HEK293T (cell line): ENCODE measurements around the gene BAHCC1.
A peak's percentile ranks its signal among the peaks of the same experiment; 100 is the strongest.

Experiments
- CTCF ChIA-PET: fragments of 350-600 bp; formaldehyde crosslinking; extraction: SDS; loops from one replicate; lab custom pipeline; 2021; ENCODE audit warnings: antibody characterized with exemption, inconsistent platforms; lab: Yijun Ruan, JAX
- POLR2A ChIA-PET: fragments of 350-600 bp; formaldehyde crosslinking; extraction: SDS; loops from one replicate; lab custom pipeline; 2020; ENCODE audit warnings: antibody characterized with exemption, inconsistent platforms; lab: Yijun Ruan, JAX
- DNase-seq: peaks from one replicate; pipeline ENCODE4 v3.0.0; 2012; ENCODE audit warnings: mixed read lengths; ENCODE audit errors: extremely low spot score
- ARNT ChIP-seq: fragments of 450-650 bp; IDR thresholded peaks from 2 replicates; pipeline ENCODE4 v1.6.1; 2017; ENCODE audit warnings: mild to moderate bottlenecking
- BHLHE40 ChIP-seq: fragments of 450-650 bp; IDR thresholded peaks from 2 replicates; pipeline ENCODE4 v1.6.1; 2016; ENCODE audit warnings: mild to moderate bottlenecking, moderate library complexity, borderline replicate concordance
- CTBP1 ChIP-seq: fragments of 450-650 bp; IDR thresholded peaks from 2 replicates; pipeline ENCODE4 v1.6.1; 2016; ENCODE audit warnings: borderline replicate concordance
- ELF4 ChIP-seq: fragments of 450-650 bp; IDR thresholded peaks from 2 replicates; pipeline ENCODE4 v1.6.1; 2017; ENCODE audit warnings: antibody characterized with exemption
- FOXA1 ChIP-seq: fragments of 450-650 bp; IDR thresholded peaks from 2 replicates; pipeline ENCODE4 v1.6.1; 2016; ENCODE audit warnings: mild to moderate bottlenecking
- FOXK2 ChIP-seq: fragments of 450-650 bp; IDR thresholded peaks from 2 replicates; pipeline ENCODE4 v1.6.1; 2016; ENCODE audit warnings: mild to moderate bottlenecking
- FOXM1 ChIP-seq: fragments of 450-650 bp; IDR thresholded peaks from 2 replicates; pipeline ENCODE4 v1.6.1; 2017; ENCODE audit warnings: mild to moderate bottlenecking, borderline replicate concordance
- HDGF ChIP-seq: fragments of 450-650 bp; IDR thresholded peaks from 2 replicates; pipeline ENCODE4 v1.6.1; 2017; ENCODE audit warnings: antibody characterized with exemption, borderline replicate concordance
- L3MBTL2 ChIP-seq: fragments of 450-650 bp; conservative IDR thresholded peaks from 2 replicates; pipeline ENCODE4 v1.6.1; 2016; ENCODE audit warnings: mild to moderate bottlenecking
- LEF1 ChIP-seq: fragments of 450-650 bp; IDR thresholded peaks from 2 replicates; pipeline ENCODE4 v1.6.1; 2017; ENCODE audit warnings: mild to moderate bottlenecking, borderline replicate concordance
- NFRKB ChIP-seq: fragments of 450-650 bp; IDR thresholded peaks from 2 replicates; pipeline ENCODE4 v1.6.1; 2016; ENCODE audit warnings: mild to moderate bottlenecking, moderate library complexity
- PKNOX1 ChIP-seq: fragments of 450-650 bp; IDR thresholded peaks from 2 replicates; pipeline ENCODE4 v1.6.1; 2016
- SP1 ChIP-seq: fragments of 450-650 bp; IDR thresholded peaks from 2 replicates; pipeline ENCODE4 v1.6.1; 2017
- SUZ12 ChIP-seq: fragments of 450-650 bp; IDR thresholded peaks from 2 replicates; pipeline ENCODE4 v1.6.1; 2016; ENCODE audit warnings: mild to moderate bottlenecking
- TARDBP ChIP-seq: fragments of 450-650 bp; IDR thresholded peaks from 2 replicates; pipeline ENCODE4 v1.6.1; 2016
- ZNF384 ChIP-seq: fragments of 450-650 bp; IDR thresholded peaks from 2 replicates; pipeline ENCODE4 v1.6.1; 2016

The BAHCC1 gene

GRCh38 chr17:81417049-81417878 is 22.0 kb downstream of the BAHCC1 start:
- no peak for DNase-seq
- ChIA-PET CTCF (interaction anchor here (1.0 kb wide), 1 partner anchor 23 kb away, joined by 3 read pairs; no protein-coding TSS in a partner anchor), POLR2A (no interaction called here)
- no peak for TF ChIP-seq ELF4
- TF ChIP-seq SP1, result no peak
- TF ChIP-seq NFRKB, result no peak
- TF ChIP-seq TARDBP, result no peak
- TF ChIP-seq LEF1, result no peak
- no peak for TF ChIP-seq FOXA1
- no peak for TF ChIP-seq ZNF384
- no peak for TF ChIP-seq FOXK2
- TF ChIP-seq PKNOX1, result no peak
- TF ChIP-seq FOXM1, result no peak
- TF ChIP-seq SUZ12, result no peak
- no peak for TF ChIP-seq BHLHE40
- no peak for TF ChIP-seq L3MBTL2
- TF ChIP-seq CTBP1, result no peak

- POLR2A ChIA-PET, result interaction anchor here (1.9 kb wide), 1 partner anchor 20 kb away, joined by 6 read pairs; no protein-coding TSS in a partner anchor
- DNase-seq, result no peak
- CTCF ChIA-PET, result interaction anchor here (1.0 kb wide), 1 partner anchor 22 kb away, joined by 3 read pairs; no protein-coding TSS in a partner anchor
- TF ChIP-seq HDGF, result no peak
- TF ChIP-seq SP1, result no peak
- no peak for TF ChIP-seq ELF4
- TF ChIP-seq SUZ12, result no peak
- TF ChIP-seq TARDBP, result no peak
- TF ChIP-seq FOXK2, result no peak
- TF ChIP-seq PKNOX1, result no peak
- TF ChIP-seq FOXA1, result no peak
- no peak for TF ChIP-seq L3MBTL2
Observed at GRCh38 chr17:81417879-81418709, 22.8 kb downstream of the BAHCC1 start.

GRCh38 chr17:81418710-81419318 is 23.6 kb downstream of the BAHCC1 start:
- ChIA-PET CTCF (no interaction called here), POLR2A (interaction anchor here (0.8 to 1.9 kb wide), 2 partner anchors 13 to 21 kb away, joined by 4 to 6 read pairs; no protein-coding TSS in a partner anchor)
- no peak for DNase-seq
- TF ChIP-seq CTBP1, result no peak
- TF ChIP-seq PKNOX1, result no peak
- TF ChIP-seq TARDBP, result no peak
- TF ChIP-seq ELF4, result no peak
- TF ChIP-seq HDGF, result no peak
- no peak for TF ChIP-seq ZNF384
- TF ChIP-seq FOXM1, result no peak
- TF ChIP-seq BHLHE40, result no peak
- no peak for TF ChIP-seq ARNT
- TF ChIP-seq SUZ12, result no peak
- TF ChIP-seq LEF1, result no peak
- TF ChIP-seq SP1, result no peak
- no peak for TF ChIP-seq FOXA1
- TF ChIP-seq NFRKB, result no peak
- no peak for TF ChIP-seq FOXK2
- no peak for TF ChIP-seq L3MBTL2

GRCh38 chr17:81419319-81419885 is 24.1 kb downstream of the BAHCC1 start:
- ChIA-PET CTCF (no interaction called here), POLR2A (interaction anchor here (0.7 to 1.9 kb wide), 4 partner anchors 14 to 93 kb away, joined by 3 to 6 read pairs (median 4); partner anchors contain the start of genes ACTG1 and BAHCC1)
- TF ChIP-seq ARNT (no peak), LEF1 (no peak), ELF4 (no peak), TARDBP (no peak), SUZ12 (no peak)
- peak; percentile 76 for DNase-seq
